ENCODE data around the gene CLGN.

The CLGN gene

GRCh38 chr4:140466146-140466545 is 38.7 kb upstream of the CLGN start:
- no peaks in the 10 kb centered on the region for H3K4me1 ChIP-seq (ENCODE audit: insufficient read depth, low read length, severe bottlenecking)
- H3K79me2 ChIP-seq (ENCODE audit: insufficient read depth, low read length): no peaks in the 10 kb centered on the region
- no peak for TF ChIP-seq CTCF (IDR thresholded peaks at IDR 0.05; ENCODE audit: low read length)
- H4K20me1 ChIP-seq (ENCODE audit: insufficient read depth, low read length): no peaks in the 10 kb centered on the region
- no peak overlapping the region for H3K4me3 ChIP-seq (ENCODE audit: low read depth, low read length, poor library complexity, severe bottlenecking)
- H2AFZ ChIP-seq (ENCODE audit: low read length): no peak overlapping the region
- no peak overlapping the region for H3K4me2 ChIP-seq (ENCODE audit: low read length)
- H3K9ac ChIP-seq (ENCODE audit: low read length): no peak overlapping the region
- H3K9me3 ChIP-seq (ENCODE audit: low read length): no peaks in the 10 kb centered on the region
- H3K36me3 ChIP-seq (ENCODE audit: insufficient read depth, low read length): no peaks in the 10 kb centered on the region
- H3F3A ChIP-seq (ENCODE audit: insufficient read depth, low read length): no peaks in the 10 kb centered on the region
- H3K9me2 ChIP-seq (ENCODE audit: low read depth, low read length): no peaks in the 10 kb centered on the region
- no peak overlapping the region for H3K27ac ChIP-seq (ENCODE audit: low read depth, low read length, poor library complexity, severe bottlenecking)
- H3K27me3 ChIP-seq (ENCODE audit: insufficient read depth, low read length): no peaks in the 10 kb centered on the region

- Histone ChIP-seq H2AFZ (ENCODE audit: low read length) (no peak overlapping the region), H3K27ac (ENCODE audit: low read depth, low read length, poor library complexity, severe bottlenecking) (no peak overlapping the region)
Measured at GRCh38 chr4:140463614-140464013, 36.2 kb upstream of the CLGN start.

GRCh38 chr4:140463182-140463581 is 35.7 kb upstream of the CLGN start:
- Histone ChIP-seq H4K20me1 (ENCODE audit: insufficient read depth, low read length) (no peaks in the 10 kb centered on the region), H3F3A (ENCODE audit: insufficient read depth, low read length) (no peaks in the 10 kb centered on the region), H3K9me2 (ENCODE audit: low read depth, low read length) (no peaks in the 10 kb centered on the region), H3K4me2 (ENCODE audit: low read length) (no peak overlapping the region), H3K79me2 (ENCODE audit: insufficient read depth, low read length) (no peaks in the 10 kb centered on the region), H3K27ac (ENCODE audit: low read depth, low read length, poor library complexity, severe bottlenecking) (no peak overlapping the region), H3K27me3 (ENCODE audit: insufficient read depth, low read length) (no peaks in the 10 kb centered on the region), H3K9ac (ENCODE audit: low read length) (no peak overlapping the region), H3K36me3 (ENCODE audit: insufficient read depth, low read length) (no peaks in the 10 kb centered on the region), H3K4me1 (ENCODE audit: insufficient read depth, low read length, severe bottlenecking) (no peaks in the 10 kb centered on the region), H2AFZ (ENCODE audit: low read length) (no peak overlapping the region), H3K9me3 (ENCODE audit: low read length) (no peaks in the 10 kb centered on the region), H3K4me3 (ENCODE audit: low read depth, low read length, poor library complexity, severe bottlenecking) (no peak overlapping the region)
- TF ChIP-seq EZH2 (IDR thresholded peaks at IDR 0.05; ENCODE audit: borderline replicate concordance, low read length) (no peak), CTCF (IDR thresholded peaks at IDR 0.05; ENCODE audit: low read length) (no peak)

More at GRCh38 chr4:140463614-140464013, 36.2 kb upstream of the CLGN start:
- Histone ChIP-seq H3K27me3 (ENCODE audit: insufficient read depth, low read length) (no peaks in the 10 kb centered on the region), H3F3A (ENCODE audit: insufficient read depth, low read length) (no peaks in the 10 kb centered on the region), H3K4me3 (ENCODE audit: low read depth, low read length, poor library complexity, severe bottlenecking) (no peak overlapping the region), H3K9me2 (ENCODE audit: low read depth, low read length) (no peaks in the 10 kb centered on the region), H3K9me3 (ENCODE audit: low read length) (no peaks in the 10 kb centered on the region), H3K4me1 (ENCODE audit: insufficient read depth, low read length, severe bottlenecking) (no peaks in the 10 kb centered on the region), H3K36me3 (ENCODE audit: insufficient read depth, low read length) (no peaks in the 10 kb centered on the region), H3K4me2 (ENCODE audit: low read length) (no peak overlapping the region), H3K79me2 (ENCODE audit: insufficient read depth, low read length) (no peaks in the 10 kb centered on the region), H3K9ac (ENCODE audit: low read length) (no peak overlapping the region), H4K20me1 (ENCODE audit: insufficient read depth, low read length) (no peaks in the 10 kb centered on the region)
- TF ChIP-seq CTCF (IDR thresholded peaks at IDR 0.05; ENCODE audit: low read length) (no peak), EZH2 (IDR thresholded peaks at IDR 0.05; ENCODE audit: borderline replicate concordance, low read length) (no peak)
